Measurements from ENCODE around the gene CMTM8. TPM values are rescaled to one million over a fixed set of nuclear protein-coding genes. Genes with fewer than 3 reads are reported as not detected.

The CMTM8 gene
- total RNA-seq, 2 experiments from 2014 or later = 4.2 to 5.1 TPM

GRCh38 chr3:32320080-32320479 is 81.6 kb downstream of the CMTM8 start:
- ChIA-PET CTCF (no interaction called here), POLR2A (no interaction called here)

- ChIA-PET POLR2A (no interaction called here), CTCF (no interaction called here)
These were observed 82.8 kb downstream of the CMTM8 start for GRCh38 chr3:32321095-32321790.

DNA sequence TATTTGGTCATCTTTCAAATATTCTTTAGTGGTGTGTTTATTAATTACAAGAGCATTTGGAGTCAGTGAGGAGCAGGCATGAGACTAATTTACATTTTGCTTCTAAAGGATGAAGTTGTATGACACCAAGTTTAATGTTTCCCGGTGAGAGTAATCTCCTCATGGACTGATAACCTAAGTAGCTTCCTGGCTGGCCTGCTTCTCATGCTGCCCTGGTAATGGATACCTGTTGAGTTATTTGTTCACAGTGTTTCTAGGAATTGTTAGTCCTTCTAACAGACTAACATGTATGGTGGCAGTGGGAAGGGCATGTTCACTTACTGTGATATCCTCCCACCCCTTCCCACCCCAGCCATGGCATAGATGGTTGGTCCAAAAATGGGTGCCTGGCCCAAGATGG is 83.8 kb downstream of the CMTM8 start:
- POLR2A ChIA-PET = no interaction called here

GRCh38 chr3:32323604-32324003 is 85.1 kb downstream of the CMTM8 start:
- ChIA-PET POLR2A (no interaction called here), CTCF (no interaction called here)

More for the DNA sequence above, 83.8 kb downstream of the CMTM8 start:
- CTCF ChIA-PET = interaction anchor here (1.0 kb wide), 1 partner anchor 8 kb away, joined by 3 read pairs; no protein-coding TSS in a partner anchor

DNA sequence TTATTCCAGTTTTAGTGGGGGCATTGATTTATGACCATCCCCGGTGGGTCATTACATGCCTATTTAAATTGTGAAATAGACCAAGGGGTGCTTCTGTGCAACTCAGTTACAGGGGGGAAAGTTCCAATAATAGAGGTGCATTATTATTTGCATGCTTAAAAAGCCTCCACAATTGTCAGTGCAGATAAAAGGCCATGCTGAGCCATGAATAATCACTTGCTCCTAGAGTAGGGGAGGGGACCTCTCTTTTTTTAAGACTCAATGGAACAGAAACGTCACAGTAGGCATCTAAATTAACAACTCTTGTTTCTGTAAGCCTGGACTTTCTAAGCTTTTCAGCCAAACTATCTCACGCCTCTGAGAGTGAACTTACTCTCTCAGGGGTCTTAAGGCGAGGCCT is 86.7 kb downstream of the CMTM8 start:
- ChIA-PET CTCF (interaction anchor here (1.0 kb wide), 1 partner anchor 148 kb away, joined by 4 read pairs; no protein-coding TSS in a partner anchor), POLR2A (no interaction called here)

DNA sequence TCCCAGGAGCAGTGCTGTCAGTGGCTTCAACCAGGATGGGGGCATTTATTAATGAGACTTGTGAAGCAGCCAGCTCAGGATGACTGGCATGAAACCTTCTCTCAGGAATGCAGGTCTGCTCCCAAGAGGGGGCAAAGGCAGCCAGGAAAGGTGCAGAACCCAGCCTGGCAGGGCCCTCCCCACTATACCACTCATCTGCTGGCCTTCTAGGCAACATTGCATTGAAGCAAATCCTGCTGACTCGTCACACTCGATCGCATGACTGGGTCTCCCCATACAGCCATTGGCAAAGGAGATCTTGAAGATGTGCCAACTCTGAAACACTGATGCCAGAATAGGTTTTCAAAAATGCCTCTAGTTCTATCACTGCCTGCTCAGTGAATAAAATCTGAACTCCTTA is 87.4 kb downstream of the CMTM8 start:
- CTCF ChIA-PET = no interaction called here
- POLR2A ChIA-PET = no interaction called here

- ChIA-PET POLR2A (no interaction called here), CTCF (no interaction called here)
These were observed 88.3 kb downstream of the CMTM8 start for GRCh38 chr3:32326795-32327194.

- CTCF ChIA-PET = interaction anchor here (1.4 kb wide), 1 partner anchor 159 kb away, joined by 3 read pairs; no protein-coding TSS in a partner anchor
- POLR2A ChIA-PET = no interaction called here
These were observed 96.2 kb downstream of the CMTM8 start for GRCh38 chr3:32334675-32335074.

- ChIA-PET CTCF (interaction anchor here (0.8 to 1.4 kb wide), 2 partner anchors 158 kb away, joined by 3 read pairs; no protein-coding TSS in a partner anchor), POLR2A (no interaction called here)
These were observed 97.1 kb downstream of the CMTM8 start for GRCh38 chr3:32335365-32336112.

GRCh38 chr3:32336113-32336498 is 97.6 kb downstream of the CMTM8 start:
- ChIA-PET CTCF (interaction anchor here (0.8 kb wide), 1 partner anchor 159 kb away, joined by 3 read pairs; no protein-coding TSS in a partner anchor), POLR2A (no interaction called here)

DNA sequence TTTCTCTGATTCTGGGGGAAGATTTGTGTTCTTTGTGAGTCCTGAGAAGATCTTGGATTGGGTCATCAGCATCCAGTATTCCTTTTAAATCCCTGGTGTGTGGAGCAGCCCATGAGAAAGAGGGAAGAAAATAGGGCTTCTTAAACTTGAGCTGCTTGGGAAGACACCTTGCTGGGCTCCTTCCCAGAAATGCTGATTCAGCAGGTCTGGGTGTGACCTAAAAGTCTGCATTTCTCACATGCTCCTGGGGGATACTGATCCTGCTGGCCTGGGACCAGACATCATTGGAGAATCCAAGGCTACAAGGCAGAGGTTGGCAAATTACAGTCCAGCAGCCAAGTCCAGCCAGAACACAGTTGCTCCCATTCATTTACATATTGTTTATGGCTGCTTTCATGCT is 99.0 kb downstream of the CMTM8 start:
- POLR2A ChIA-PET = no interaction called here
- CTCF ChIA-PET = interaction anchor here (1.0 to 1.2 kb wide), 2 partner anchors 13 to 37 kb away, joined by 3 to 4 read pairs; no protein-coding TSS in a partner anchor

GRCh38 chr3:32340039-32340438 is 101.6 kb downstream of the CMTM8 start:
- ChIA-PET POLR2A (no interaction called here), CTCF (no interaction called here)

- ChIA-PET POLR2A (no interaction called here), CTCF (no interaction called here)
These were observed 102.3 kb downstream of the CMTM8 start for GRCh38 chr3:32340611-32341365.

GRCh38 chr3:32347343-32348125 is 109.1 kb downstream of the CMTM8 start:
- ChIA-PET POLR2A (no interaction called here), CTCF (no interaction called here)

DNA sequence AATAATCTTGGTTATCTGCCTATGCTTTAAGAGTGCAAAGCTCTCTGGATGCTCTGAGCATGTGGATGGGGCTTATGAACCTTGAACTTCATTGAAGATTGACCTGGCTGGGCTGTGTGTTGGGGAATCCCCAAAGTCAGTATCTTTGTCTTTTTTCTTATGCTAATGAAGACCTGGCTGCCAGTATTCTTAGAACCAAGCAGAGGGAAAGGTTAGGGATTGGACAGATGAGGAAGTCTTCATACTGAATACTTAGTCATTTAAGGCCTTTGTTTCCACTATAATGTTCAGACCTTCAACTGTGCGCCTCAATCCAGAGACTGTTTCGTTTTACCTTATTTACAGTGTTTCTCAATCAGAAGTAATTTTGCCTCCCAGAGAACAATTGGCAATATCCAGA is 110.7 kb downstream of the CMTM8 start:
- ChIA-PET CTCF (no interaction called here), POLR2A (no interaction called here)

DNA sequence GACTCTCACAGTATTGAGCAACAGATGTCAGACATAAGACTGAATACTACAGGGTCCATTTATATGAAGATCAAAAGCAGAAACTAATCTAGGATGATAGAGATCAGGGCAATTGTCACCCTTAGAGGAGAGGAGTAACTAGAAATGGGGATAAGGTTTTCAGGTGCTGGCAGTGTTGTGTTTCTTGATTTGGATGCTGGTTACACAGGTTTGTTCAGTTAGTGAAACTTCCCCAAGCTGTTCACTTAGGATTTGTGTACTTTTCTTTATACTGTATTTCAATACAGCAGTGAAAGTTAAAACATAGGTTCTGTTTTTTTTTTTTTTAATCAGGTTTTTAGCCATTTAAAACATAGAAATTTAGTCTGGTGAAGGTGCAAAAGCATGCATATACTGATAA is 114.1 kb downstream of the CMTM8 start:
- CTCF ChIA-PET = no interaction called here
- POLR2A ChIA-PET = no interaction called here

- POLR2A ChIA-PET = no interaction called here
- CTCF ChIA-PET = no interaction called here
These were observed 114.9 kb downstream of the CMTM8 start for GRCh38 chr3:32353351-32353750.

DNA sequence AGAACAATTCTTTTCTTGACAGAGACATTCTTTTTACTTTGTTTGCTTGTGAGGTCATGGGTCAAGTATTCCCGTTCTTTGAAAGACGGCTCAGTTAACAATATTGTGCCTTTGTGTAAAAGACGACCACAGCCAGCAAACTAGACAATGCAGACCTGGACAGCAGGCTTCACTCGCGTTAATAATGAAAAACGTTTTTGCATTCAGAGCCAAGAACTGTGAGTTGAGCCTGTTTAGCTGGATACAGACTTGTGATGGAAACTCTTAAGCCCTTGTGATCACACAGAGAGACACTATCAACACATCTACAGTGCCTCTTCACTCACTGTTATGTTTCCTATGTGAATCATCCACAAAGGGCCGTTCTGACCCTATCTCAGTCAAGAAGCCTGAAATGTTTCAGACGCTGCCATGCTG is 115.9 kb downstream of the CMTM8 start:
- ChIA-PET POLR2A (no interaction called here), CTCF (no interaction called here)

GRCh38 chr3:32355751-32356291 is 117.3 kb downstream of the CMTM8 start:
- ChIA-PET POLR2A (no interaction called here), CTCF (no interaction called here)
